Osteoblast (primary cell): ENCODE data around the gene PLPP4. TPM values are rescaled to one million over a fixed set of nuclear protein-coding genes. Genes with fewer than 3 reads are reported as not detected.
A peak's percentile ranks its signal among the peaks of the same experiment; 100 is the strongest.

Experiments
- DNase-seq: peaks from one replicate; pipeline ENCODE4 v3.0.0; 2011; ENCODE audit warnings: low spot score, mixed read lengths; ENCODE audit not compliant: insufficient read length; ENCODE audit errors: missing footprints
- H2AFZ ChIP-seq: 2 replicates; pipeline ENCODE4 v1.6.0; 2011; ENCODE audit warnings: mild to moderate bottlenecking, low read length
- H3K27ac ChIP-seq: 2 replicates; pipeline ENCODE4 v1.5.1; 2011; ENCODE audit warnings: mild to moderate bottlenecking, low read depth, low read length, moderate library complexity
- H3K27me3 ChIP-seq: 2 replicates; pipeline ENCODE4 v1.6.0; 2012; ENCODE audit warnings: mild to moderate bottlenecking, control low read depth, inconsistent platforms, low read length, moderate library complexity; ENCODE audit not compliant: insufficient read depth
- H3K36me3 ChIP-seq: 2 replicates; pipeline ENCODE4 v1.5.1; 2011; ENCODE audit warnings: mild to moderate bottlenecking, low read length, control low read depth, moderate library complexity; ENCODE audit not compliant: insufficient read depth
- H3K4me1 ChIP-seq: 2 replicates; pipeline ENCODE4 v1.5.1; 2011; ENCODE audit warnings: mild to moderate bottlenecking, low read length, control low read depth, moderate library complexity; ENCODE audit not compliant: insufficient read depth
- H3K4me2 ChIP-seq: 2 replicates; pipeline ENCODE4 v1.6.0; 2011; ENCODE audit warnings: mild to moderate bottlenecking, low read length; ENCODE audit not compliant: insufficient read depth
- H3K4me3 ChIP-seq: fragments of 200-600 bp; sonication (generic); 3 replicates; pipeline ENCODE4 v1.5.1; 2012; ENCODE audit warnings: mild to moderate bottlenecking, low read length, inconsistent platforms; ENCODE audit not compliant: insufficient read depth
- H3K79me2 ChIP-seq: 2 replicates; pipeline ENCODE4 v1.6.0; 2012; ENCODE audit warnings: mild to moderate bottlenecking, low read length, control low read depth, inconsistent platforms; ENCODE audit not compliant: insufficient read depth
- H3K9me3 ChIP-seq: 2 replicates; pipeline ENCODE4 v1.5.1; 2011; ENCODE audit warnings: low read depth, low read length, control low read depth
- H4K20me1 ChIP-seq: 2 replicates; pipeline ENCODE4 v1.6.0; 2012; ENCODE audit warnings: mild to moderate bottlenecking, low read length, control low read depth; ENCODE audit not compliant: insufficient read depth
- CTCF ChIP-seq: IDR thresholded peaks from 2 replicates; pipeline ENCODE4 v1.5.1; 2011; ENCODE audit warnings: mild to moderate bottlenecking, low read depth, low read length, moderate library complexity; ENCODE audit errors: extremely low read depth
- total RNA-seq: library from RNA; depleted of rRNA; stranded (reverse); fragments of >200 nt; gene quantifications from 2 replicates; pipeline ENCODE4 v1.2.3, GENCODE V29; 2012

PLPP4 gene
- total RNA-seq, 1 donor: 8.0 TPM

- Histone ChIP-seq H3K79me2 (no peaks in the 10 kb centered on the region), H3K4me1 (no peaks in the 10 kb centered on the region), H4K20me1 (no peaks in the 10 kb centered on the region), H3K27me3 (peaks cover 5% of the 10 kb centered on the region), H2AFZ (no peak overlapping the region), H3K4me2 (no peak overlapping the region), H3K4me3 (no peak overlapping the region), H3K9me3 (no peaks in the 10 kb centered on the region), H3K27ac (no peak overlapping the region), H3K36me3 (no peaks in the 10 kb centered on the region)
- DNase-seq: no peak
- TF ChIP-seq CTCF: no peak
These were observed 19.5 kb upstream of the PLPP4 start for GRCh38 chr10:120437541-120437940.

GRCh38 chr10:120451968-120452367 lies 5.1 kb upstream of the PLPP4 start:
- TF ChIP-seq CTCF: no peak
- Histone ChIP-seq H3K36me3 (no peaks in the 10 kb centered on the region), H3K4me1 (peaks cover 5% of the 10 kb centered on the region), H3K4me2 (no peak overlapping the region), H3K4me3 (no peak overlapping the region), H3K27ac (no peak overlapping the region), H4K20me1 (no peaks in the 10 kb centered on the region), H3K79me2 (no peaks in the 10 kb centered on the region), H2AFZ (no peak overlapping the region), H3K9me3 (no peaks in the 10 kb centered on the region), H3K27me3 (no peaks in the 10 kb centered on the region)
- DNase-seq: peak; percentile 59

- H3K79me2 ChIP-seq: no peaks in the 10 kb centered on the region
- no peak for DNase-seq
- no peak overlapping the region for H3K4me2 ChIP-seq
- H3K4me3 ChIP-seq: no peak overlapping the region
- no peaks in the 10 kb centered on the region for H3K27me3 ChIP-seq
- H4K20me1 ChIP-seq: no peaks in the 10 kb centered on the region
- peaks cover 5% of the 10 kb centered on the region for H3K4me1 ChIP-seq
- no peaks in the 10 kb centered on the region for H3K36me3 ChIP-seq
- H2AFZ ChIP-seq: no peak overlapping the region
- H3K9me3 ChIP-seq: no peaks in the 10 kb centered on the region
- no peak for TF ChIP-seq CTCF
- H3K27ac ChIP-seq: no peak overlapping the region
These were observed 3.7 kb upstream of the PLPP4 start for GRCh38 chr10:120453319-120453718.

GRCh38 chr10:120453886-120454285 lies 3.1 kb upstream of the PLPP4 start:
- DNase-seq: no peak
- no peak overlapping the region for H2AFZ ChIP-seq
- TF ChIP-seq CTCF: no peak
- H3K9me3 ChIP-seq: no peaks in the 10 kb centered on the region
- H3K4me1 ChIP-seq: peaks cover 5% of the 10 kb centered on the region
- H3K4me2 ChIP-seq: no peak overlapping the region
- no peak overlapping the region for H3K4me3 ChIP-seq
- no peaks in the 10 kb centered on the region for H3K79me2 ChIP-seq
- H3K27me3 ChIP-seq: no peaks in the 10 kb centered on the region
- no peaks in the 10 kb centered on the region for H3K36me3 ChIP-seq
- H3K27ac ChIP-seq: no peak overlapping the region
- no peaks in the 10 kb centered on the region for H4K20me1 ChIP-seq
